Osteoblast (primary cell): ENCODE results near the gene MEIS3. TPM values are rescaled to one million over a fixed set of nuclear protein-coding genes. Genes with fewer than 3 reads are reported as not detected.

Experiments used
- DNase-seq: peaks from one replicate; pipeline ENCODE4 v3.0.0; 2011; ENCODE audit warnings: low spot score, mixed read lengths; ENCODE audit not compliant: insufficient read length; ENCODE audit errors: missing footprints
- H2AFZ ChIP-seq: 2 replicates; pipeline ENCODE4 v1.6.0; 2011; ENCODE audit warnings: mild to moderate bottlenecking, low read length
- H3K27ac ChIP-seq: 2 replicates; pipeline ENCODE4 v1.5.1; 2011; ENCODE audit warnings: mild to moderate bottlenecking, low read depth, low read length, moderate library complexity
- H3K27me3 ChIP-seq: 2 replicates; pipeline ENCODE4 v1.6.0; 2012; ENCODE audit warnings: mild to moderate bottlenecking, control low read depth, inconsistent platforms, low read length, moderate library complexity; ENCODE audit not compliant: insufficient read depth
- H3K36me3 ChIP-seq: 2 replicates; pipeline ENCODE4 v1.5.1; 2011; ENCODE audit warnings: mild to moderate bottlenecking, low read length, control low read depth, moderate library complexity; ENCODE audit not compliant: insufficient read depth
- H3K4me1 ChIP-seq: 2 replicates; pipeline ENCODE4 v1.5.1; 2011; ENCODE audit warnings: mild to moderate bottlenecking, low read length, control low read depth, moderate library complexity; ENCODE audit not compliant: insufficient read depth
- H3K4me2 ChIP-seq: 2 replicates; pipeline ENCODE4 v1.6.0; 2011; ENCODE audit warnings: mild to moderate bottlenecking, low read length; ENCODE audit not compliant: insufficient read depth
- H3K4me3 ChIP-seq: fragments of 200-600 bp; sonication (generic); 3 replicates; pipeline ENCODE4 v1.5.1; 2012; ENCODE audit warnings: mild to moderate bottlenecking, low read length, inconsistent platforms; ENCODE audit not compliant: insufficient read depth
- H3K79me2 ChIP-seq: 2 replicates; pipeline ENCODE4 v1.6.0; 2012; ENCODE audit warnings: mild to moderate bottlenecking, low read length, control low read depth, inconsistent platforms; ENCODE audit not compliant: insufficient read depth
- H3K9me3 ChIP-seq: 2 replicates; pipeline ENCODE4 v1.5.1; 2011; ENCODE audit warnings: low read depth, low read length, control low read depth
- H4K20me1 ChIP-seq: 2 replicates; pipeline ENCODE4 v1.6.0; 2012; ENCODE audit warnings: mild to moderate bottlenecking, low read length, control low read depth; ENCODE audit not compliant: insufficient read depth
- total RNA-seq: library from RNA; depleted of rRNA; stranded (reverse); fragments of >200 nt; gene quantifications from 2 replicates; pipeline ENCODE4 v1.2.3, GENCODE V29; 2012
- TF ChIP-seq, protein P1 (sequence below): IDR thresholded peaks from 2 replicates; pipeline ENCODE4 v1.5.1; 2011; ENCODE audit warnings: mild to moderate bottlenecking, low read depth, low read length, moderate library complexity; ENCODE audit errors: extremely low read depth

Gene MEIS3
- total RNA-seq, 1 donor, result 8.3 TPM

DNA sequence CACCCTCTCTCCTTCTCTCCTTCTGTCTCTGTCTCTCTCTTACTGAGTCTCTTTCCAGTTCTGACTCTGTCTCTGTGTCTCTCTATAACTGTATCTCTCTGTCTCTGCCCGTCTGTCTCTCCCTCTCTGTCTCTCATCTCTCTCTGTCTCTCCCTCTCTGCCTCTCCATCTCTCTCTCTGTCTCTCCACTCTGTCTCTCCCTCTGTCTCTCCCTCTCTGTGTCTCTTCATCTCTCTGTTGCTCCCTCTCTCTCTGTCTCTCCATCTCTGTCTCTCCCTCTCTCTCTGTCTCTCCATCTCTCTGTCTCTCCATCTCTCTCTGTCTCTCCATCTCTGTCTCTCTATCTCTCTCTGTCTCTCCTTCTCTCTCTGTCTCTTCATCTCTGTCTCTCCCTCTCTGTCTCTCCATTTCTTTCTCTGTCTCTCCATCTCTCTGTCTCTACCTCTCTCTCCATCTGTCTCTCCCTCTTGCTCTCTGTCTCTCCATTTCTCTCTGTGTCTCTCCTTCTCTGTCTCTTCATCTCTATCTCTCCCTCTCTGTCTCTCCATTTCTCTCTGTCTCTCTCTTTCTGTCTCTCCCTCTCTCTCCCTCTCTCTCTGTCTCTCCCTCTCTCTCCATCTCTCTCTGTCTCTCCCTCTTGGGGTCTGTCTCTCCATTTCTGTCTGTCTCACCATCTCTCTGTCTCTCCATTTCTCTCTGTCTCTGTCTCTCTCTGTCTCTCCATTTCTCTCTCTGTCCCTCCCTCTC is 3.3 kb upstream of the MEIS3 start:
- no peak for DNase-seq
- peaks cover under 1% of the 10 kb centered on the region for H4K20me1 ChIP-seq
- H3K4me3 ChIP-seq, result no peak overlapping the region
- peaks cover 8% of the 10 kb centered on the region for H3K4me1 ChIP-seq
- H3K9me3 ChIP-seq, result no peaks in the 10 kb centered on the region
- H3K27ac ChIP-seq, result no peak overlapping the region
- H3K36me3 ChIP-seq, result no peaks in the 10 kb centered on the region
- no peaks in the 10 kb centered on the region for H3K79me2 ChIP-seq
- peak overlapping the region; percentile 61 for H3K4me2 ChIP-seq
- TF ChIP-seq, protein P1, sequence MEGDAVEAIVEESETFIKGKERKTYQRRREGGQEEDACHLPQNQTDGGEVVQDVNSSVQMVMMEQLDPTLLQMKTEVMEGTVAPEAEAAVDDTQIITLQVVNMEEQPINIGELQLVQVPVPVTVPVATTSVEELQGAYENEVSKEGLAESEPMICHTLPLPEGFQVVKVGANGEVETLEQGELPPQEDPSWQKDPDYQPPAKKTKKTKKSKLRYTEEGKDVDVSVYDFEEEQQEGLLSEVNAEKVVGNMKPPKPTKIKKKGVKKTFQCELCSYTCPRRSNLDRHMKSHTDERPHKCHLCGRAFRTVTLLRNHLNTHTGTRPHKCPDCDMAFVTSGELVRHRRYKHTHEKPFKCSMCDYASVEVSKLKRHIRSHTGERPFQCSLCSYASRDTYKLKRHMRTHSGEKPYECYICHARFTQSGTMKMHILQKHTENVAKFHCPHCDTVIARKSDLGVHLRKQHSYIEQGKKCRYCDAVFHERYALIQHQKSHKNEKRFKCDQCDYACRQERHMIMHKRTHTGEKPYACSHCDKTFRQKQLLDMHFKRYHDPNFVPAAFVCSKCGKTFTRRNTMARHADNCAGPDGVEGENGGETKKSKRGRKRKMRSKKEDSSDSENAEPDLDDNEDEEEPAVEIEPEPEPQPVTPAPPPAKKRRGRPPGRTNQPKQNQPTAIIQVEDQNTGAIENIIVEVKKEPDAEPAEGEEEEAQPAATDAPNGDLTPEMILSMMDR, result no peak
- H3K27me3 ChIP-seq, result peaks cover 64% of the 10 kb centered on the region
- H2AFZ ChIP-seq, result no peak overlapping the region

DNA sequence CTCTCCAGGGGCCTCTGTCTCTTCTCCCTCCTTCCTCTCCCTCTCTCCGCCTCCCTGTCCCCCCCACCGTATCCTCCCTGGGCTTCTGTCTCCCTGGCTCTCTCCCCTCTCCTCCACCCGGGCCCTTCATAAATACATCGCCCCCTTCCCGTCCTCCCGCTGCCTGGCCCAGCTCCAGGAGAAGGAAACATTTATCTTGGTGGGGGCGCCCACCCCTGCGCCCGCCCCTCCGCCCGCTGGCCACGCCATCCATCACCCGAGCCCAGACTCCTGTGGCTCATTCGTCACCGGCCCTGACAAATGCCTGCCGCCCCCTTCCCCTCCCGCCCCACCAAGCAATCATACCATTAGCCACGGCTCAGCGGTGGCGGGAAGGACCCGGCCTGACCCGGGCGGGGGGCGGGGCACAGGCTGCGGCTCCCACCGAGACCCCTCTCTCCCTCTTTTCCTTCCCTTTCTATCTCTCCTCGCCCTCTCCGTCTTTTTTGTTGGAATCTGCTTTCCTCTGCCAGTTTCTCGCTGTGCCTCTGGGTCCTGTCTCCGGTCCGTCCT is 2.6 kb upstream of the MEIS3 start:
- no peaks in the 10 kb centered on the region for H3K9me3 ChIP-seq

DNA sequence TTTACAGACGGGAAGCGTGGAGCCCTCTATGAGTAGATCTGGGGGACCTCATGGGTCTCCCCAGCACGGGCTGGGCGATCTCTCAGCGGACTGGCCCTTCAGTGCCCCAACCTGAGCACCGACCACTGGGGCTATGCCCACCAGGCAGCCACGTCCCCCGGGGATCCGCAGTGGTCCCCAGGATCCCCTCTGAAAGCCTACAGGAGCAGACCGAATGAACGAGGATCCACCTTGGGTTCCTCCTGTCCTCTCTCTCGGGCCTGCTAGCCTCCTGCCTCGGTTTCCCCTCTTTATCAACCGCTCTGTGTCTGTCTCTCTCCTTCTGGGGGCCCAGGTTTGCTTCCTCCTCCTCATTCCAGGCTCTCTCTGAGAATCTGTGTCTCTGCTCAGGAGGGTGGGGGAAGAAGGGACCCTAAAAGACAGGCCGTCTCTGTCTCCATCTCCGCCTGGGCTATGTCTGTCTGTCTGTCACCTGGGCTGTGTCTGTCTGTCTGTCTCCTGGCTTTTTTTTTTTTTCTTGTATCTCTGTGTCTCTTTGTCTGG is 2.0 kb upstream of the MEIS3 start:
- Histone ChIP-seq H3K79me2 (no peaks in the 10 kb centered on the region), H3K36me3 (no peaks in the 10 kb centered on the region), H3K27ac (no peak overlapping the region), H2AFZ (no peak overlapping the region), H3K9me3 (no peaks in the 10 kb centered on the region), H3K4me2 (peak overlapping the region; percentile 61), H3K4me1 (peaks cover 4% of the 10 kb centered on the region), H3K27me3 (peaks cover 70% of the 10 kb centered on the region), H3K4me3 (no peak overlapping the region), H4K20me1 (no peaks in the 10 kb centered on the region)
- peak; percentile 78 for DNase-seq
- TF ChIP-seq, protein P1, result no peak

More for the DNA sequence above, 2.6 kb upstream of the MEIS3 start:
- Histone ChIP-seq H3K4me2 (peak overlapping the region; percentile 61), H3K4me1 (peaks cover 4% of the 10 kb centered on the region), H3K36me3 (no peaks in the 10 kb centered on the region), H3K4me3 (no peak overlapping the region), H3K27me3 (peaks cover 70% of the 10 kb centered on the region), H2AFZ (no peak overlapping the region), H4K20me1 (no peaks in the 10 kb centered on the region), H3K79me2 (no peaks in the 10 kb centered on the region), H3K27ac (no peak overlapping the region)
- no peak for DNase-seq
- TF ChIP-seq, protein P1, result no peak

DNA sequence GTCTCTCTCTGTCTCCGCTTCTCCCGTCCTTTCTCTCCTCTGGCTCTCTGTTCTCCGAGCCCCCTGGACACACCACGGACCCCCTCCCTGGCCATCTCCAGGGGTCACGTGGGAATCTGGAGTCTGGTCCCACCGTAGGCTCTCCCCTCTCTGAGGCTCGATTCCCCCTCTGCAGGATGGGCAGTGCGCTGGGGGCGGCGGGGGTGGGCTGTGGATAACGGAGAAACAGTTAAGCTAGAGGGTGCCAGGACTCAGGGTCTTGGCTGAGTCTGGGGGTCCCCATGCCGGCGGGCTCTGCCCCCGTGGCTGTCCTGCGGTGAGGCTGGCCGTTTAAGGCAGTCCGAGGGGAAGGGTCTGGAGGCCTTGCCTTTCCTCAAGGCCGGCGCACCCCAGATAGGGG is 462 bp upstream of the MEIS3 start:
- no peak overlapping the region for H2AFZ ChIP-seq
- no peak overlapping the region for H3K27ac ChIP-seq
- H3K4me2 ChIP-seq, result no peak overlapping the region
- peak; percentile 68 for DNase-seq
- H3K79me2 ChIP-seq, result no peaks in the 10 kb centered on the region
- TF ChIP-seq, protein P1, result no peak
- peaks cover 70% of the 10 kb centered on the region for H3K27me3 ChIP-seq
- no peaks in the 10 kb centered on the region for H3K9me3 ChIP-seq
- H3K36me3 ChIP-seq, result no peaks in the 10 kb centered on the region
- no peaks in the 10 kb centered on the region for H4K20me1 ChIP-seq
- H3K4me1 ChIP-seq, result peaks cover 4% of the 10 kb centered on the region
- no peak overlapping the region for H3K4me3 ChIP-seq
